K562 (cell line): Measurements from ENCODE around the gene LMOD1. TPM values are rescaled to one million over a fixed set of nuclear protein-coding genes. Genes with fewer than 3 reads are reported as not detected.
A peak's percentile ranks its signal among the peaks of the same experiment; 100 is the strongest.

Experiments
- BRD9 ChIP-seq: fragments of 450-650 bp; IDR thresholded peaks from 2 replicates; pipeline ENCODE4 v1.6.1; 2018; ENCODE audit warnings: low read depth; ENCODE audit not compliant: partially characterized antibody
- BRF1 ChIP-seq: IDR thresholded peaks from 3 replicates; pipeline ENCODE4 v1.6.1; 2011; ENCODE audit warnings: borderline replicate concordance, mild to moderate bottlenecking; ENCODE audit not compliant: insufficient read length; ENCODE audit errors: extremely low read depth
- CBX8 ChIP-seq: fragments of 200-600 bp; sonication (generic); IDR thresholded peaks from 2 replicates; pipeline ENCODE4 v1.6.1; 2012; ENCODE audit warnings: borderline replicate concordance, mixed run types, low read depth, mild to moderate bottlenecking, moderate library complexity, mixed read lengths, low read length, control low read depth, inconsistent platforms; ENCODE audit not compliant: poor library complexity, severe bottlenecking; ENCODE audit errors: extremely low read depth
- CCNT2 ChIP-seq: IDR thresholded peaks from 2 replicates; pipeline ENCODE4 v1.6.1; 2011; ENCODE audit warnings: borderline replicate concordance, low read depth, mild to moderate bottlenecking, moderate library complexity, mixed read lengths, low read length; ENCODE audit not compliant: insufficient read length; ENCODE audit errors: extremely low read depth
- HDAC1 ChIP-seq, 2 experiments: fragments of 450-650 bp; IDR thresholded peaks; 2 replicates each; pipeline ENCODE4 v1.6.1; 2016 to 2017; ENCODE audit warnings: inconsistent platforms in 1 of 2, mild to moderate bottlenecking in 1 of 2, moderate library complexity in 1 of 2
- MECOM ChIP-seq: fragments of 250-450 bp; sonication (Bioruptor Pico); IDR thresholded peaks from 2 replicates; pipeline ENCODE4 v1.8.0; 2022; ENCODE audit warnings: inconsistent platforms
- MLX ChIP-seq, 2 experiments: fragments of 450-650 bp in 1 of 2; sonication (generic) in 1 of 2; formaldehyde crosslinking; conservative IDR thresholded peaks; 2 replicates each; pipeline versions ENCODE4 v1.4.0 to v1.8.1; 2020 to 2022; ENCODE audit warnings: mild to moderate bottlenecking in 1 of 2, missing genetic modification reagents in 1 of 2
- MTA2 ChIP-seq: fragments of 450-650 bp; IDR thresholded peaks from 2 replicates; pipeline ENCODE4 v1.6.1; 2016; ENCODE audit warnings: low read depth
- MYC ChIP-seq, 2 experiments: fragments of 250-450 bp in 1 of 2; sonication (Bioruptor Pico) in 1 of 2; IDR thresholded peaks; 2 replicates each; pipeline versions ENCODE4 v1.5.1 to v1.6.1; 2012 to 2021; ENCODE audit warnings: low read depth in 2 of 2, borderline replicate concordance in 1 of 2, improper control_type of control experiment in 1 of 2, low read length in 1 of 2, mild to moderate bottlenecking in 1 of 2, moderate library complexity in 1 of 2
- SMAD3 ChIP-seq: fragments of 450-650 bp; formaldehyde crosslinking; conservative IDR thresholded peaks from 2 replicates; pipeline ENCODE4 v1.4.0; 2020; ENCODE audit warnings: mild to moderate bottlenecking
- SMAD4 ChIP-seq: fragments of 250-450 bp; sonication (Bioruptor Pico); conservative IDR thresholded peaks from 2 replicates; pipeline ENCODE4 v1.8.0; 2021; ENCODE audit warnings: inconsistent platforms, mild to moderate bottlenecking, moderate library complexity
- TRIM25 ChIP-seq: fragments of 450-650 bp; IDR thresholded peaks from 2 replicates; pipeline ENCODE4 v1.7.0; 2016; ENCODE audit warnings: borderline replicate concordance
- ZBTB12 ChIP-seq: fragments of 250-450 bp; sonication (Bioruptor Pico); IDR thresholded peaks from 2 replicates; pipeline ENCODE4 v1.4.0; 2020
- ZBTB7A ChIP-seq: IDR thresholded peaks from 2 replicates; pipeline ENCODE4 v1.6.1; 2011; ENCODE audit warnings: low read depth, mild to moderate bottlenecking, low read length, moderate library complexity, borderline replicate concordance; ENCODE audit not compliant: control insufficient read depth
- ZNF134 ChIP-seq: fragments of 250-450 bp; sonication (Bioruptor Pico); conservative IDR thresholded peaks from 2 replicates; pipeline ENCODE4 v1.4.0; 2020
- ZNF212 ChIP-seq: fragments of 450-650 bp; formaldehyde crosslinking; IDR thresholded peaks from 2 replicates; pipeline ENCODE4 v1.4.0; 2020; ENCODE audit warnings: mild to moderate bottlenecking
- ZNF551 ChIP-seq: fragments of 250-450 bp; sonication (Bioruptor Pico); IDR thresholded peaks from 2 replicates; pipeline ENCODE4 v1.5.0; 2021; ENCODE audit warnings: mild to moderate bottlenecking, moderate library complexity
- ZNF583 ChIP-seq: fragments of 250-450 bp; sonication (Bioruptor Pico); IDR thresholded peaks from 2 replicates; pipeline ENCODE4 v1.4.0; 2020
- ZNF695 ChIP-seq: fragments of 450-650 bp; formaldehyde crosslinking; IDR thresholded peaks from 2 replicates; pipeline ENCODE4 v1.4.0; 2020; ENCODE audit warnings: mild to moderate bottlenecking, moderate library complexity
- ZNF740 ChIP-seq, 3 experiments: fragments of 200-800 bp in 1 of 3; sonication (Bioruptor generic) in 1 of 3; sonication (generic) in 1 of 3; formaldehyde crosslinking in 1 of 3; IDR thresholded peaks; 2 replicates each; pipeline versions ENCODE4 v1.6.1 to v1.8.0; 2016 to 2022; ENCODE audit warnings: mild to moderate bottlenecking in 2 of 3, missing compliant biosample characterization in 2 of 3, missing genetic modification characterization in 2 of 3, missing genetic modification reagents in 1 of 3
- polyA plus RNA-seq, 8 experiments: library from polyadenylated mRNA; depleted of rRNA in 4 of 8; stranded (reverse) in 5 of 8; unstranded in 3 of 8; fragments of >200 nt; fragmentation: Nextera tagmentation in 2 of 8; fragmentation: Illumina TruSeq in 1 of 8; extraction: Ambion mirVana in 2 of 8; extraction: Trizol in 1 of 8; gene quantifications; 2 replicates each; pipeline versions ENCODE4 v1.2.1 to v1.2.3, GENCODE V29; 2011 to 2014; ENCODE audit warnings: inconsistent platforms in 1 of 8, missing spikeins in 1 of 8
- total RNA-seq, 7 experiments: library from RNA; depleted of rRNA in 6 of 7; stranded (reverse); fragments of >200 nt in 6 of 7; fragmentation: Illumina TruSeq in 2 of 7; extraction: Trizol in 2 of 7; gene quantifications; 2 replicates each; pipeline versions ENCODE4 v1.2.1 to v1.2.3, GENCODE V29; 2011 to 2021; ENCODE audit warnings: low replicate concordance in 1 of 7

Gene LMOD1
- total and polyA plus RNA-seq, 9 of the 15 experiments (the other 6 are each of a cell fraction or from before 2014, with no cell fraction given) = 0.03 to 0.54 (median 0.38) TPM; not detected in 1

GRCh38 chr1:201916649-201917249 is 29.6 kb downstream of the LMOD1 start (continued):
- TF ChIP-seq ZBTB12 (CRISPR knock-in tag) (no peak), ZNF695 (CRISPR knock-in tag) (no peak), CBX8 (no peak), ZNF583 (CRISPR knock-in tag) (peak; percentile 39; the same call in 1 of the 2 replicates), BRF1 (no peak), ZBTB7A (peak; percentile 88), ZNF212 (CRISPR knock-in tag) (no peak), SMAD3 (no peak), MYC (IDR thresholded peaks at IDR 0.05; ENCODE audit: low read depth, low read length) (no peak), MYC (CRISPR knock-in tag; IDR thresholded peaks at IDR 0.05; ENCODE audit: borderline replicate concordance, low read depth) (no peak), MTA2 (peak; percentile 21; the same call in 1 of the 2 replicates), ZNF740 (CRISPR knock-in tag; IDR thresholded peaks at IDR 0.05) (no peak), ZNF740 (tag; IDR thresholded peaks at IDR 0.05) (no peak), MLX (CRISPR knock-in tag; conservative IDR thresholded peaks at IDR 0.05) (no peak), TRIM25 (no peak), SMAD4 (no peak), HDAC1 (IDR thresholded peaks at IDR 0.05) (no peak), BRD9 (no peak), ZNF551 (CRISPR knock-in tag) (no peak), CCNT2 (no peak), MECOM (CRISPR knock-in tag) (no peak), ZNF134 (no peak)
